ENCODE results near the gene FLYWCH1.

FLYWCH1 gene, protein sequence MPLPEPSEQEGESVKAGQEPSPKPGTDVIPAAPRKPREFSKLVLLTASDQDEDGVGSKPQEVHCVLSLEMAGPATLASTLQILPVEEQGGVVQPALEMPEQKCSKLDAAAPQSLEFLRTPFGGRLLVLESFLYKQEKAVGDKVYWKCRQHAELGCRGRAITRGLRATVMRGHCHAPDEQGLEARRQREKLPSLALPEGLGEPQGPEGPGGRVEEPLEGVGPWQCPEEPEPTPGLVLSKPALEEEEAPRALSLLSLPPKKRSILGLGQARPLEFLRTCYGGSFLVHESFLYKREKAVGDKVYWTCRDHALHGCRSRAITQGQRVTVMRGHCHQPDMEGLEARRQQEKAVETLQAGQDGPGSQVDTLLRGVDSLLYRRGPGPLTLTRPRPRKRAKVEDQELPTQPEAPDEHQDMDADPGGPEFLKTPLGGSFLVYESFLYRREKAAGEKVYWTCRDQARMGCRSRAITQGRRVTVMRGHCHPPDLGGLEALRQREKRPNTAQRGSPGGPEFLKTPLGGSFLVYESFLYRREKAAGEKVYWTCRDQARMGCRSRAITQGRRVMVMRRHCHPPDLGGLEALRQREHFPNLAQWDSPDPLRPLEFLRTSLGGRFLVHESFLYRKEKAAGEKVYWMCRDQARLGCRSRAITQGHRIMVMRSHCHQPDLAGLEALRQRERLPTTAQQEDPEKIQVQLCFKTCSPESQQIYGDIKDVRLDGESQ

GRCh38 chr16:2911638-2912329 is at the start of gene FLYWCH1:
TSS of gene FLYWCH1 (plus strand) at chr16:2911931. CDS start at chr16:2929686, 17,755 bp downstream.
- peak; percentile 98 for DNase-seq (ENCODE audit: low spot score)

- DNase-seq (ENCODE audit: low spot score): no peak
Measured at GRCh38 chr16:2865651-2866050, 46.1 kb upstream of the FLYWCH1 start.

GRCh38 chr16:2866431-2866830 is 45.3 kb upstream of the FLYWCH1 start:
- DNase-seq (ENCODE audit: low spot score): no peak

- no peak for DNase-seq (ENCODE audit: low spot score)
Measured at GRCh38 chr16:2867661-2867986, 44.1 kb upstream of the FLYWCH1 start.

DNA sequence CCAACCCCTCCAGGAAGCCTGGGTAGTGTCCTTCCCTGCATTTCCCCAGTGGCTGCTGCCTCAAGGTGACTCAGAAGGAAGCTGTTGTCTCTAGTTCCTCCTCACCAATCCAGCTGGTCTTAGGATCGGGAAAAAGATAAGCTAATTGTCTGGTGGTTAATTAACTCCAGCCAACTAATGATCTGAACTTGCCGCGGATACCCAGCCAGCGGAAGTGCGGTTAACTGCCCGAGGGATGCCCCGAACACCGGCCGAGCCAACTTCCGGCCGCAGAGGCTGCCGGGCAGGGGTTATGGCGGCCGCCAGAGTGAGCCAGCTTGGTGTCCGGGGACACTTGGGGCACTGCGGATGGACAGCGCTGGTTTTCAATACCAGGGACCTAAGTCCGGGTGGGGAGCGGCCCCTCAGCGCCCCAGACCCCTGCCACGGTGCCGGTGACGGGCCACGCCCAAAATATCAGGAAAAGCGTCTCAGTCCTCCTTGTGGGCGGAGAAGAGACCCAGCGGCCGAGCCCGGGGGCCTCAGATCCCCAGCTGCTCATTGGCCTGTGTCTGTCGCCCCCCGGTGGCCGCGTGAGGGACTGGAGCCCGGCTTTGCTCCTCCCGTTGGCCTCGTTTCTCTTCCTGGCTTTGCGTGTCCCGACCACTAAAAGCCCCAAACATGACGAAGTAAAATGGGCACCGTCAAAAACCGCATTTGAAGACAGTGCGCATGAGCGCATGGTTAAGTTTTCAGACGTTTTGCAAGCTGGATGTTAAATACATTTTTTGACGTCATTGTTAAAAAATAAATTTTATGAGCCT is 43.5 kb upstream of the FLYWCH1 start:
- DNase-seq (ENCODE audit: low spot score): peak; percentile 95

DNA sequence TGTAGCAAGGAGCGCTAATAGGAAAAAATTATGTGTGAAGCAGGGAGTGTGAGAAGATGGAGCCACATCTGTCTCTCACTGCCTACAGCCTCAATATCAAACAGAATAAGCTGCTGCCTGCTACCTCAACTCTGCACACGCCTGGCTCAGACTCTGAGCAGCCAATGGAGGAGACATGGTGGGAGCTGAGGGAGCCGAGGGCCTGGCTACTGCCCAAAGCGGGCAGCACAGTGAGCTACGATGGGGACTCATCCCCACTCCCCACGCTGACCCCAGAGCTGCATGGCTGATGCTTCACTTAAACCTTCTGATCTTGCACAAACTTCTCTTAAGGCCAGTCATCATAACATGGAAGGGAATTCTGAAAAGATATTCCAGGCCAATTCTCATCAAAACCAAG is 39.8 kb upstream of the FLYWCH1 start:
- DNase-seq (ENCODE audit: low spot score): no peak

- DNase-seq (ENCODE audit: low spot score): no peak
Measured at GRCh38 chr16:2874032-2874911, 37.5 kb upstream of the FLYWCH1 start.

DNA sequence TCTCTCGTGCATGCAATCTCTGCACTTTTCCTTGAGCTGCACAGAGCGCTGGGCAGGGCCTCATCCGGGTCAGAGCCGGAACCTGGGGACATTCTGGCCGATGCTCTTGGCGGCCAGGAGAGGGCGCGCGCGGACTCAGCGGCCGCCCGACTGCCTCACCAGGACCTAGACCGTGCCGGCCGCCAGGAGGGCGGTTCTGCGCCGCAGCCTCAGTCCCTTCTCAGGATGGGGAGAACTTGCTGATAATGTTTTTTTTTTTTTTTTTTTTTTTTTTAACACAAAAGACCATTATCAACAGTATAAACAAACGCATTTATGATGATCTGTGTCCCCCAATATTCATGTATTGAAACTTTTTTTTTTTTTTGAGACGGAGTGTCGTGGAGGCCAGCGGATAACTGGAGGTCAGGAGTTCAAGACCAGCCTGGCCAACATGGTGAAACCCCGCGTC is 36.8 kb upstream of the FLYWCH1 start:
- peak; percentile 82 for DNase-seq (ENCODE audit: low spot score)

- no peak for DNase-seq (ENCODE audit: low spot score)
Measured at GRCh38 chr16:2879854-2880508, 31.8 kb upstream of the FLYWCH1 start.

- no peak for DNase-seq (ENCODE audit: low spot score)
Measured at GRCh38 chr16:2881783-2882649, 29.7 kb upstream of the FLYWCH1 start.

DNA sequence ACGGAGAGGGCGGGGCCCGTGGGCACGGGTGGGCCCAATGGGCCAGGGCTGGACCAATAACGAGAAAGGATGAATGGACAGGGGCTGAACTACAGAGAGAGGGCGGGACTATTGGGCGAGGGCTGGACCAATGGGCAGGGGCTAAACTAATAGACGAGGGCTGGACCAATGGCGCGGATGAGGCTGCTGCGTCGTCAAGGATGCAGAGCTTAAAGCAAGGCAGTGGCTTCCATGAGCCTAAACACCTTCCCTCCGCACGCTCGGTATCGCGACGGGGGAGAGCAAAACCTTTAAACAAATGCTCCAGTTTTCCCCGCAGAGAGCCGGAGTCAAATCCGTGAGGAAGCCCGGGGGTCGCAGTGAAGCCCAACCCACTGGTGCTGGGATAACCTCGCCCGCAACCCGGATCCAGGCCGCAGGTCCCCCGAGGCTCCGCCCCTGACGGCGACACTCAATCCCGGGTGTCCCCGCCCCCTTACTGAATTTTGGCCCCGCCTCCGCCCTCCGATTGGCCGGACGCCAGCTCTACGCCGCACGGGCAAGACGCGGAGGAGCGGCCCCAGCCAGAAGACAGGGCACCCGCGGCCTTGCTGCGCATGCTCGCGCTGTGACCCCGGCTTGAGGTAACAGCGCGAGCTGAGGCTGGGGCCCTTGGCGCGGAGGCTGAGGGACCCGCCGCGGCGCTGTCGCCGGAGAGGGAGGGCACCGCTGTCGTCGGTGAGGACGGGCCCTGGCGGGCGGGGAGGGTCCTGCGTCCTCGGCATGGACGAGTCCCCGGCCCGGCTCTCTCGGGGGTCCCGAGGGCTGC is 28.9 kb upstream of the FLYWCH1 start, which contains the start of gene FLYWCH2:
Gene FLYWCH2, plus strand, starts transcription at position 566 of the 808 bp plus-strand sequence. CDS start 13,235 bp downstream, outside the sequence.
- peak; percentile 100 for DNase-seq (ENCODE audit: low spot score)

DNA sequence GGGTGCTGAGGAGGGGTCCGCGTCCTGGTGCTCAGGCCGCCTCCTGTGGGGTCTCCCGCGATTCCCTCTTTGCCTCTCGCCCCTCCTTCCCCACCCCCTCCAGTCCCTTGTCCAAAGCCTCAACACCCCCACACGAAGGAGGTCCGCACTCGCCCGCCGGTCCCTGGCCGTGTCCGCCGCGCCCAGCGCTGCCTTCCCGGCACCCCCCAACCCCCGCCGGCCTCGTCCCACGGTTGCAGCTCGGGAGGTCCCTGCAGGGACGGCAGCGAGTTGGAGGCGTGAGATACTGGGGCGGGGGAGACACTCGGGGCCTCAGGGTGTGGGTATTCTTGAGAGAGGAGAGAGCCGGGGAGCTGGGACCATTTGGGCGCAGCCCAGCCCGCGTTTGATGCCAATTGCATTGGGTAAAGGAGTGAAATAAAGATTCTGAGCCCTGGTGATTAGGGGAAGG is 28.2 kb upstream of the FLYWCH1 start:
- DNase-seq (ENCODE audit: low spot score): no peak

GRCh38 chr16:2884041-2884451 is 27.7 kb upstream of the FLYWCH1 start:
- DNase-seq (ENCODE audit: low spot score): no peak

DNA sequence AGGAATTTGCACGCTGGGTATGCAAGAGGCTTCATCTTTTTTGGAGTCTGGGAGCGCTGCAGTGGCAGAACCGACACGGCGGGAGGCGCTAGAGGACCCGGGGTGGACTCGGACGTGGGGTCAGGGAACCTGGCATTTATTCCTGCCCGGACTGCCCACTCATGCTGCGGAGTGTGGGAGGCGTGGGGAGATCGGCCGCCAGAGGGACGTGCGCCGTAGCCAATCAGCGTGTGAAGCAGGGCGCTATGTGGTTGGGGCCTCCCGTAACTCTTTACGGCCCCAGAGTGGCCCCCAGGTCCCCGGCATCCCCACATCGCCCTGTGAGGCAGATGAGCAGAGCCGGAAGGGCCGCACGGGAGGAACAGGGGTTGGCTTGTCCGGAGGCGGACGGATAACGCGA is 17.5 kb upstream of the FLYWCH1 start:
- DNase-seq (ENCODE audit: low spot score): no peak

DNA sequence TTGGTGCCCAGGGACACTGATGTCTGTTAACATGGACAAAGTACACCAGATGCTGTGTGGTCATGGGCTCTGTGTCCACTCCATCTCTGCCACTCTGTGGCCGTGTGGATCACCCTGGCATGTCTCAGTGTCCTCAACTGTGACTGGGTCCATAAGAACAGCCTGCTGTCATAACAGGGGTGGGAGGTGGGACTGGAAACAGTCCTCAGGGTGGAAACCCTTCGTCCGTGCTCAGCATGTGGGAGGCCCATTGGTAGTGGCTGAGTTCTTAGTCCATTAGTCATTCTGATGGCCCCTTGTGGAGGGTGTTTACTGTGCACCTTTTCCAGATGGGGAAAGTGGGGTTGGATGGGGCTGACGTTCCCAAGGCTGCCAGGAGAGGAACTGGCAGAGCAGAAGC is 15.9 kb upstream of the FLYWCH1 start:
- no peak for DNase-seq (ENCODE audit: low spot score)

DNA sequence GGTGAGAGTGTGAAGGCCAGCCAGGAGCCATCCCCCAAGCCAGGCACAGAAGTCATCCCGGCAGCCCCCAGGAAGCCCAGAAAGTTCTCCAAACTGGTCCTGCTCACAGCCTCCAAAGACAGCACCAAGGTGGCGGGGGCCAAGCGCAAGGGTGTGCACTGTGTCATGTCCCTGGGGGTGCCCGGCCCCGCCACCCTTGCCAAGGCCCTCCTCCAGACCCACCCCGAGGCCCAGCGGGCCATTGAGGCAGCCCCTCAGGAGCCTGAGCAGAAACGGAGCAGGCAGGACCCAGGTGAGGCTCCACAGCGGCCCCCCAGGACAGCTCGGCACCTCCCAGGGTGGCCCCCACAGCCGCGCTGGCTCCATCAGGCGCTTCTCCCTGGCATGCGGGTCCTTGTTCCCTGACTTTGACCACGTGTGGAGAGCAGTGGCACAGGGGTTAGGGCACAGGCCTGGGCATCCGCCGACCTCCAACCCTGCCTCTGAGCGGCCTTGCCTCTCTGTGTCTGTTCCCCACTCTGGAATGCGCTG is 15.2 kb upstream of the FLYWCH1 start:
- DNase-seq (ENCODE audit: low spot score): no peak

DNA sequence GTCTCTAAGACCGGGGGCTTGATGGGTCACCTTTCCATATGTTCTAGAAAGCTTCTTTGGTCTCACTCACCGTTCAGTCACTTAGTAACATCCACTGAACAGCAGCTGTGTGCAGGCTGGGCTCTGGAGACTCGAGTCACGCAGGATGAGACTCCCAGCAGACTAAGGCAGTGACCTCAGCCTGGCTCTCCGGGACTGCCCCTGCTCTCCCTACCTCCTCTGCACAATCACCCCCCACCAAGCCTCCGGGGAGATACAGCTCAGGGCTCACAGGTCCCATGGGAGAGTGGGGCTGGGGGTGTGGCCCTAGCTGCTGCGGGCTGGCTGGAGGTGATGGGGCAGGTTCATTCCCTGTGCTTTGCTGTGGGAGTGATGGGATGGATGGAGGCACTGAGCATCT is 14.6 kb upstream of the FLYWCH1 start:
- DNase-seq (ENCODE audit: low spot score): no peak
